ENCODE results near the gene NR2E1. TPM values are rescaled to one million over a fixed set of nuclear protein-coding genes. Genes with fewer than 3 reads are reported as not detected.

Gene NR2E1
- total RNA-seq, 1 experiment from 2014 or later: not detected

GRCh38 chr6:108194503-108194902 lies 28.7 kb downstream of the NR2E1 start (continued):
- TF ChIP-seq CTCF (IDR thresholded peaks at IDR 0.05) (no peak), TCF7 (CRISPR knock-in tag; IDR thresholded peaks at IDR 0.05; ENCODE audit: low read depth) (no peak), JAZF1 (CRISPR knock-in tag; IDR thresholded peaks at IDR 0.05) (no peak), ZNF121 (CRISPR knock-in tag; IDR thresholded peaks at IDR 0.05) (no peak), RORB (CRISPR knock-in tag; IDR thresholded peaks at IDR 0.05) (no peak), ESRRA (CRISPR knock-in tag; IDR thresholded peaks at IDR 0.05; ENCODE audit: borderline replicate concordance) (no peak)

- Mint-ChIP-seq H3K27ac (no peak overlapping the region), H3K9me3 (no peaks in the 10 kb centered on the region), H3K27me3 (ENCODE audit: low read depth) (no peaks in the 10 kb centered on the region; the same call in 1 of the 2 replicates), H3K4me3 (no peak overlapping the region), H3K36me3 (no peaks in the 10 kb centered on the region), H3K4me1 (no peaks in the 10 kb centered on the region)
- DNase-seq (ENCODE audit: low spot score) (no peak), ATAC-seq (no peak)
- no peak for TF ChIP-seq CDX4 (CRISPR knock-in tag; IDR thresholded peaks at IDR 0.05; ENCODE audit: borderline replicate concordance)
- TF ChIP-seq E2F5 (CRISPR knock-in tag; IDR thresholded peaks at IDR 0.05): no peak
- TF ChIP-seq ZNF532 (CRISPR knock-in tag; IDR thresholded peaks at IDR 0.05; ENCODE audit: borderline replicate concordance): no peak
- no peak for TF ChIP-seq PRRX2 (CRISPR knock-in tag; IDR thresholded peaks at IDR 0.05)
- TF ChIP-seq IRF1 (CRISPR knock-in tag; IDR thresholded peaks at IDR 0.05): no peak
- TF ChIP-seq STAT6 (CRISPR knock-in tag; conservative IDR thresholded peaks at IDR 0.05; ENCODE audit: low read depth): no peak
- TF ChIP-seq HMGA2 (CRISPR knock-in tag; IDR thresholded peaks at IDR 0.05): no peak
- no peak for TF ChIP-seq ELF4 (CRISPR knock-in tag; IDR thresholded peaks at IDR 0.05; ENCODE audit: low read depth)
- TF ChIP-seq ZSCAN18 (CRISPR knock-in tag; IDR thresholded peaks at IDR 0.05): no peak
- TF ChIP-seq CREM (CRISPR knock-in tag; IDR thresholded peaks at IDR 0.05): no peak
- no peak for TF ChIP-seq HMGXB4 (CRISPR knock-in tag; IDR thresholded peaks at IDR 0.05)
- no peak for TF ChIP-seq JAZF1 (CRISPR knock-in tag; IDR thresholded peaks at IDR 0.05)
- no peak for TF ChIP-seq TEAD4 (CRISPR knock-in tag; IDR thresholded peaks at IDR 0.05)
- TF ChIP-seq ZNF121 (CRISPR knock-in tag; IDR thresholded peaks at IDR 0.05): no peak
- no peak for TF ChIP-seq ETV6 (CRISPR knock-in tag; IDR thresholded peaks at IDR 0.05)
- TF ChIP-seq ZNF423 (CRISPR knock-in tag; IDR thresholded peaks at IDR 0.05): no peak
- TF ChIP-seq USF2 (CRISPR knock-in tag; IDR thresholded peaks at IDR 0.05): no peak
- CTCF ChIA-PET: interaction anchor here (1.8 kb wide), 1 partner anchor 20 kb away, joined by 6 read pairs; no protein-coding TSS in a partner anchor
- POLR2A ChIA-PET: no interaction called here
Measured at GRCh38 chr6:108195209-108195608, 29.4 kb downstream of the NR2E1 start.

All from WTC11 (cell line).